PFSK-1 (cell line): ENCODE measurements around the gene LIG3.

Experiments
- FOXP2 ChIP-seq: optimal IDR thresholded peaks from 2 replicates; pipeline ENCODE3; 2011; ENCODE audit warnings: borderline replicate concordance, control low read depth, inconsistent platforms; ENCODE audit not compliant: insufficient read depth; ENCODE audit errors: extremely low read length, extremely low read depth
- POLR2AphosphoS5 ChIP-seq: IDR thresholded peaks from 2 replicates; pipeline ENCODE4 v1.6.1; 2012; ENCODE audit warnings: low read depth, mild to moderate bottlenecking, control low read depth, low read length, moderate library complexity
- SIN3A ChIP-seq: IDR thresholded peaks from 2 replicates; pipeline ENCODE4 v1.6.1; 2012; ENCODE audit warnings: mild to moderate bottlenecking, low read length, moderate library complexity, borderline replicate concordance; ENCODE audit not compliant: insufficient read depth
- TAF1 ChIP-seq: IDR thresholded peaks from 2 replicates; pipeline ENCODE4 v1.6.1; 2012; ENCODE audit warnings: low read length, control low read depth, borderline replicate concordance; ENCODE audit not compliant: insufficient read depth
- TF ChIP-seq, protein P1 (sequence below), 2 experiments: IDR thresholded peaks; 2 replicates each; pipeline versions ENCODE4 v1.6.1 to v1.8.0; 2011 to 2012; ENCODE audit warnings: low read depth in 2 of 2, low read length in 2 of 2, control low read depth in 1 of 2, inconsistent platforms in 1 of 2, mild to moderate bottlenecking in 1 of 2, moderate library complexity in 1 of 2; ENCODE audit not compliant: insufficient read depth in 1 of 2

LIG3 gene

DNA sequence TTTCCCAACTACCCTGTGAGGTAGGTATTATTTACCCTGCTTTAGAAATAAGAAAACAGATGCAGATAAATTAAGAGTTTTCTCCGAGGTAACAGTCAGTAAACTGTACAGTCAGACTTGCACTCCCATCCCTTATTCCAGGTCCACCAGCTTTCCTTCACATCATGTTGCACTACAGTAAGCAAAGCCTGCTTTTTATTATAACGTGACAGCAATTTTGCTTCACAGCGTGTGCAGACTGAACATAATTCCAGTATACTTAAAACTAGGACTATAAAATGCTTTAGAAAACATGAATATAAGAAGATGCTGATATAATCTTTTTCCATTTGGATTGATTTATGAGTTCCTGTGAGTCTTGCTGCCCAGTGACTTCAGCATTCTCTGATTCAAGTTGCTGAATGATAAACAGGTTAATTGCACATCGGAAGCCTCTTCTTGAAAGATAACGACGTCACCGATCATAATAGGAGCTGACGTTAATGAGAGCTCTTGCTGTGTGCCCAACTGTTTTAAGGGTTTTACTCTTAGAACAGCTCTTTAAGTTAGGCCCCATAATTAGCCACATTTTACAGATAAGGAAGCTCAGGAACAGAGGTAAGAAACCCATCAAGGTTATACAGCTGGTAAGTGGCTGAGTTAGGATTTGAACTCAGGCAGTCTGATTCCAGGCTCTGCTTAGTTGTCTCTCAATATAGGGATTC, 1.4 kb downstream of the LIG3 start:
- no peak for TF ChIP-seq FOXP2
- TF ChIP-seq POLR2AphosphoS5: no peak
- TF ChIP-seq, protein P1, sequence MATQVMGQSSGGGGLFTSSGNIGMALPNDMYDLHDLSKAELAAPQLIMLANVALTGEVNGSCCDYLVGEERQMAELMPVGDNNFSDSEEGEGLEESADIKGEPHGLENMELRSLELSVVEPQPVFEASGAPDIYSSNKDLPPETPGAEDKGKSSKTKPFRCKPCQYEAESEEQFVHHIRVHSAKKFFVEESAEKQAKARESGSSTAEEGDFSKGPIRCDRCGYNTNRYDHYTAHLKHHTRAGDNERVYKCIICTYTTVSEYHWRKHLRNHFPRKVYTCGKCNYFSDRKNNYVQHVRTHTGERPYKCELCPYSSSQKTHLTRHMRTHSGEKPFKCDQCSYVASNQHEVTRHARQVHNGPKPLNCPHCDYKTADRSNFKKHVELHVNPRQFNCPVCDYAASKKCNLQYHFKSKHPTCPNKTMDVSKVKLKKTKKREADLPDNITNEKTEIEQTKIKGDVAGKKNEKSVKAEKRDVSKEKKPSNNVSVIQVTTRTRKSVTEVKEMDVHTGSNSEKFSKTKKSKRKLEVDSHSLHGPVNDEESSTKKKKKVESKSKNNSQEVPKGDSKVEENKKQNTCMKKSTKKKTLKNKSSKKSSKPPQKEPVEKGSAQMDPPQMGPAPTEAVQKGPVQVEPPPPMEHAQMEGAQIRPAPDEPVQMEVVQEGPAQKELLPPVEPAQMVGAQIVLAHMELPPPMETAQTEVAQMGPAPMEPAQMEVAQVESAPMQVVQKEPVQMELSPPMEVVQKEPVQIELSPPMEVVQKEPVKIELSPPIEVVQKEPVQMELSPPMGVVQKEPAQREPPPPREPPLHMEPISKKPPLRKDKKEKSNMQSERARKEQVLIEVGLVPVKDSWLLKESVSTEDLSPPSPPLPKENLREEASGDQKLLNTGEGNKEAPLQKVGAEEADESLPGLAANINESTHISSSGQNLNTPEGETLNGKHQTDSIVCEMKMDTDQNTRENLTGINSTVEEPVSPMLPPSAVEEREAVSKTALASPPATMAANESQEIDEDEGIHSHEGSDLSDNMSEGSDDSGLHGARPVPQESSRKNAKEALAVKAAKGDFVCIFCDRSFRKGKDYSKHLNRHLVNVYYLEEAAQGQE (IDR thresholded peaks at IDR 0.05; ENCODE audit: insufficient read depth in 1 of 2, low read depth in 2 of 2, low read length in 2 of 2): no peak
- TF ChIP-seq SIN3A: no peak
- no peak for TF ChIP-seq TAF1

DNA sequence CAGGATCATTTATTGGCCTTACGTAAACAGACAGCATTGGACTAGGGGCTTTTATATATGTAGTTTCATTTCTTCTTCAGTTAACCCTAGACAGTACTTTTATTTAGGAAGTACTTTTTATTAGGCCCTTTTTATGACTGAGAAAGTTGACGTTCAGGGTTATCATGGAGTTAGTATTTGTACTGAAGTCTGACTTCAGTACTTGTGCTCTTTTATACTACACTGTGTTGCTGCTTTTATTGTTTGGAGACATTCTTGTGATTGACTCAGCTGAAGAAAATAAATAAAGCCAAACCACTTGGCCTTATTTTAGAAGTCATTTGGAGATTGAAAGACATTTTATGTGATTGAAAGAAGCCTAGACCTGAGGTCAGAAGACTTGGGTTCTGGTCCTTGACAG, 6.9 kb downstream of the LIG3 start:
- TF ChIP-seq TAF1 (no peak), FOXP2 (no peak), POLR2AphosphoS5 (no peak)
- TF ChIP-seq, protein P1 (IDR thresholded peaks at IDR 0.05; ENCODE audit: insufficient read depth in 1 of 2, low read depth in 2 of 2, low read length in 2 of 2): no peak

DNA sequence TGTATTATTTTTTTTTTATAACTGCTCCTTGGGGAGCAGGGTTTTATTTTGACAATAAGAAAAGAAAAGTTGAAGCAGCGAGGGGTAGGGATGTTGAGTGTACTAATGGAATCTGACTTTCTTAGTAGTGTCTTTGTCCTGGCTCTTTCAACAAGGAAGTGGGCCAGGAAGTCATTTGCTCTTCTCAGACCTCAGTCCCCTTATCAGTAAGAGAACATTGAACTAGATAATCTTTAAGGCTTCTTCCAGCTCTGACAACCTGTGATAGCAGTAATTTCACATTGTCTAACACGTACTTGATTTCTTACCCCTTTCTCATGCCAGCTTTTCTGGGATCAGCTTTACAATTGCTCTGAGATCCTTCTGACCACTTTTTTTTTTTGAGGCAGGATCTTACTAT, 8.3 kb downstream of the LIG3 start:
- TF ChIP-seq, protein P1 (IDR thresholded peaks at IDR 0.05; ENCODE audit: insufficient read depth in 1 of 2, low read depth in 2 of 2, low read length in 2 of 2): no peak
- TF ChIP-seq POLR2AphosphoS5 (no peak), SIN3A (no peak), TAF1 (no peak), FOXP2 (no peak)

DNA sequence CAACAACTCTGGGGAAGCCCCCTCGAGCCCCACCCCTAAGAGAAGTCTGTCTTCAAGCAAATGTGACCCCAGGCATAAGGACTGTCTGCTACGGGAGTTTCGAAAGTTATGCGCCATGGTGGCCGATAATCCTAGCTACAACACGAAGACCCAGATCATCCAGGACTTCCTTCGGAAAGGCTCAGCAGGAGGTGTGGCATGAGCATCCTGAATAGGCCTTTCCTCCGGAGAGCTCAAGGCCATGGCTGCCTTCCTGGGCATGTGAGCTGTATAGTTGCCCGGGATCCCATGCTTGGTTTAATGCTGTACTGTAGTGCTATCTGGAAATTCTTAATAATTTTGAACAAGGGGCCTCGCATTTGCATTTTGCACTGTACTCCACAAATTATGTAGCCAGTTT, 9.2 kb downstream of the LIG3 start:
- no peak for TF ChIP-seq SIN3A
- no peak for TF ChIP-seq TAF1
- TF ChIP-seq FOXP2: no peak
- TF ChIP-seq, protein P1 (IDR thresholded peaks at IDR 0.05; ENCODE audit: insufficient read depth in 1 of 2, low read depth in 2 of 2, low read length in 2 of 2): no peak
- TF ChIP-seq POLR2AphosphoS5: no peak
